Mesenchymal stem cell (in vitro differentiated cells and primary cell): Measurements from ENCODE around the gene PRR22.

Source experiments
- DNase-seq: peaks from one replicate; pipeline ENCODE4 v3.0.0-alpha.2; 2013
- H2AFZ ChIP-seq: one replicate; pipeline ENCODE4 v1.6.1; 2013; ENCODE audit warnings: low read depth, mild to moderate bottlenecking, control low read depth, inconsistent platforms, low read length, moderate library complexity
- H2AK5ac ChIP-seq: 2 replicates; pipeline ENCODE4 v1.6.1; 2013; ENCODE audit warnings: low read length, moderate library complexity, mild to moderate bottlenecking, inconsistent platforms; ENCODE audit not compliant: severe bottlenecking
- H2BK120ac ChIP-seq: one replicate; pipeline ENCODE4 v1.6.1; 2013; ENCODE audit warnings: low read depth, mild to moderate bottlenecking, inconsistent platforms, low read length, moderate library complexity
- H2BK12ac ChIP-seq, 2 experiments: one replicate each; pipeline ENCODE4 v1.6.1; 2013; ENCODE audit warnings: inconsistent platforms in 2 of 2, low read length in 2 of 2, mild to moderate bottlenecking in 2 of 2, moderate library complexity in 2 of 2, control low read depth in 1 of 2
- H2BK15ac ChIP-seq: one replicate; pipeline ENCODE4 v1.6.1; 2013; ENCODE audit warnings: mild to moderate bottlenecking, low read depth, inconsistent platforms; ENCODE audit not compliant: poor library complexity, severe bottlenecking
- H2BK5ac ChIP-seq: 2 replicates; pipeline ENCODE4 v1.6.1; 2013; ENCODE audit warnings: low read depth, mild to moderate bottlenecking, low read length, control low read depth, inconsistent platforms; ENCODE audit not compliant: poor library complexity, severe bottlenecking
- H3K14ac ChIP-seq, 2 experiments: one replicate each; pipeline ENCODE4 v1.6.1; 2013; ENCODE audit warnings: inconsistent platforms in 2 of 2, low read length in 2 of 2, control low read depth in 1 of 2, mild to moderate bottlenecking in 1 of 2, moderate library complexity in 1 of 2
- H3K18ac ChIP-seq, 2 experiments: one replicate each; pipeline ENCODE4 v1.6.1; 2013; ENCODE audit warnings: inconsistent platforms in 2 of 2, low read length in 2 of 2, control low read depth in 1 of 2, low read depth in 1 of 2, mild to moderate bottlenecking in 1 of 2
- H3K23ac ChIP-seq, 2 experiments: one replicate each; pipeline ENCODE4 v1.6.1; 2013; ENCODE audit warnings: inconsistent platforms in 2 of 2, low read length in 2 of 2, mild to moderate bottlenecking in 2 of 2, moderate library complexity in 2 of 2, control low read depth in 1 of 2
- H3K27ac ChIP-seq: 2 replicates; pipeline ENCODE4 v1.5.1; 2013; ENCODE audit warnings: mild to moderate bottlenecking, moderate library complexity, low read length, control low read depth, inconsistent platforms; ENCODE audit not compliant: poor library complexity, severe bottlenecking
- H3K27me3 ChIP-seq, 2 experiments: 2 replicates each; pipeline versions ENCODE4 v1.6.1 to v1.7.0; 2013; ENCODE audit warnings: low read length in 2 of 2, mild to moderate bottlenecking in 2 of 2, moderate library complexity in 2 of 2, control low read depth in 1 of 2, inconsistent platforms in 1 of 2; ENCODE audit not compliant: control insufficient read depth in 1 of 2, insufficient read depth in 1 of 2
- H3K36me3 ChIP-seq, 2 experiments: 2 replicates each; pipeline versions ENCODE4 v1.6.1 to v1.7.0; 2013; ENCODE audit warnings: low read length in 2 of 2, control low read depth in 1 of 2, inconsistent platforms in 1 of 2, low read depth in 1 of 2, mild to moderate bottlenecking in 1 of 2; ENCODE audit not compliant: insufficient read depth in 2 of 2, control insufficient read depth in 1 of 2
- H3K4ac ChIP-seq, 2 experiments: one replicate each; pipeline ENCODE4 v1.6.1; 2013; ENCODE audit warnings: inconsistent platforms in 2 of 2, low read length in 2 of 2, mild to moderate bottlenecking in 2 of 2, moderate library complexity in 2 of 2, control low read depth in 1 of 2, low read depth in 1 of 2
- H3K4me1 ChIP-seq: 2 replicates; pipeline ENCODE4 v1.6.1; 2013; ENCODE audit warnings: low read depth, low read length, control low read depth; ENCODE audit not compliant: control insufficient read depth, insufficient read depth
- H3K4me2 ChIP-seq: 2 replicates; pipeline ENCODE4 v1.6.1; 2013; ENCODE audit warnings: low read length, mild to moderate bottlenecking, inconsistent platforms; ENCODE audit not compliant: poor library complexity, severe bottlenecking
- H3K4me3 ChIP-seq, 2 experiments: 2 replicates each; pipeline versions ENCODE4 v1.5.1 to v1.7.0; 2013; ENCODE audit warnings: low read length in 2 of 2, mild to moderate bottlenecking in 2 of 2, control low read depth in 1 of 2, low read depth in 1 of 2; ENCODE audit not compliant: insufficient read depth in 1 of 2
- H3K79me1 ChIP-seq: replicated peaks from 2 replicates; pipeline ENCODE4 v1.6.1; 2013; ENCODE audit warnings: mild to moderate bottlenecking, control low read depth, low read length, inconsistent platforms; ENCODE audit not compliant: poor library complexity, severe bottlenecking
- H3K9ac ChIP-seq: 2 replicates; pipeline ENCODE4 v1.7.0; 2013; ENCODE audit warnings: mild to moderate bottlenecking, low read length, moderate library complexity
- H3K9me3 ChIP-seq: 2 replicates; pipeline ENCODE4 v1.7.0; 2013; ENCODE audit warnings: mild to moderate bottlenecking, low read length; ENCODE audit not compliant: control insufficient read depth
- H4K8ac ChIP-seq: one replicate; pipeline ENCODE4 v1.6.1; 2013; ENCODE audit warnings: inconsistent platforms, mild to moderate bottlenecking, low read length, moderate library complexity
- H4K91ac ChIP-seq: one replicate; pipeline ENCODE4 v1.6.1; 2013; ENCODE audit warnings: mild to moderate bottlenecking, low read length, inconsistent platforms
- WGBS: methylation state at CpG from one replicate; pipeline ENCODE4 v1.1.7; 2013; ENCODE audit warnings: mixed read lengths; 5-methylcytosine and 5-hydroxymethylcytosine counted together

Gene PRR22

GRCh38 chr19:5795382-5795919 is 10.9 kb upstream of the PRR22 start:
- Histone ChIP-seq H4K91ac (no peak overlapping the region), H2BK15ac (no peak overlapping the region), H3K4ac (no peak overlapping the region), H3K27me3 (peaks cover 0 to 16% of the 10 kb centered on the region in 2 experiments), H3K18ac (no peak overlapping the region), H2BK5ac (no peak overlapping the region), H3K9me3 (no peaks in the 10 kb centered on the region), H2BK12ac (no peak overlapping the region), H2AK5ac (no peak overlapping the region), H3K23ac (no peak overlapping the region), H3K4me1 (no peaks in the 10 kb centered on the region), H3K36me3 (no peaks in the 10 kb centered on the region), H4K8ac (no peak overlapping the region), H3K79me1 (no peaks in the 10 kb centered on the region), H3K9ac (no peak overlapping the region), H3K4me2 (no peak overlapping the region), H3K27ac (no peak overlapping the region), H2AFZ (no peak overlapping the region), H2BK120ac (no peak overlapping the region), H3K4me3 (no peak overlapping the region), H3K14ac (no peak overlapping the region)
- no peak for DNase-seq
- 93% methylated on average over 6 of the region's 7 CpGs for WGBS

- Histone ChIP-seq H3K79me1 (peaks cover 17% of the 10 kb centered on the region), H2BK15ac (no peak overlapping the region), H2BK120ac (no peak overlapping the region), H3K4me1 (peaks cover 7% of the 10 kb centered on the region), H3K4ac (no peak overlapping the region), H3K27ac (no peak overlapping the region), H4K8ac (no peak overlapping the region), H3K36me3 (peaks cover 16 to 20% of the 10 kb centered on the region in 2 experiments), H2BK5ac (no peak overlapping the region), H3K9ac (no peak overlapping the region), H3K27me3 (peaks cover 0 to 5% of the 10 kb centered on the region in 2 experiments), H3K4me3 (no peak overlapping the region), H3K14ac (no peak overlapping the region), H4K91ac (no peak overlapping the region), H2AFZ (no peak overlapping the region), H3K23ac (no peak overlapping the region), H2AK5ac (no peak overlapping the region), H3K18ac (no peak overlapping the region), H3K9me3 (no peaks in the 10 kb centered on the region), H2BK12ac (no peak overlapping the region), H3K4me2 (no peak overlapping the region)
- no peak for DNase-seq
- 85% methylated on average over 3 of the region's 3 CpGs for WGBS
These were observed 8.6 kb upstream of the PRR22 start for GRCh38 chr19:5793188-5793587.

- Histone ChIP-seq H3K4me3 (no peak overlapping the region), H3K4me1 (peaks cover 9% of the 10 kb centered on the region), H4K91ac (no peak overlapping the region), H3K27me3 (no peaks in the 10 kb centered on the region), H2BK120ac (no peak overlapping the region), H2BK12ac (no peak overlapping the region), H2BK15ac (no peak overlapping the region), H3K23ac (no peak overlapping the region), H3K4me2 (no peak overlapping the region), H3K18ac (no peak overlapping the region), H4K8ac (no peak overlapping the region), H3K9me3 (no peaks in the 10 kb centered on the region), H3K14ac (no peak overlapping the region), H2AK5ac (no peak overlapping the region), H3K4ac (no peak overlapping the region), H3K79me1 (peaks cover 23% of the 10 kb centered on the region), H2BK5ac (no peak overlapping the region), H3K9ac (no peak overlapping the region), H3K27ac (no peak overlapping the region), H3K36me3 (peaks cover 26 to 29% of the 10 kb centered on the region in 2 experiments), H2AFZ (no peak overlapping the region)
- no peak for DNase-seq
- WGBS: 95% methylated on average over 14 of the region's 18 CpGs
These were observed 7.7 kb upstream of the PRR22 start for GRCh38 chr19:5792224-5792623.

GRCh38 chr19:5790559-5791520 is 6.3 kb upstream of the PRR22 start, which contains the start of gene DUS3L:
DUS3L (minus strand) TSS chr19:5791163; CDS start chr19:5791141, 22 bp downstream.
- H3K36me3 ChIP-seq: peaks cover 40 to 43% of the 10 kb centered on the region in 2 experiments
- H2BK12ac ChIP-seq: peak within 1 kb of the TSS; percentile 29 to 37
- peak within 1 kb of the TSS; percentile 23 for H2AK5ac ChIP-seq
- 11% methylated on average over 72 of the region's 72 CpGs for WGBS
- peak within 1 kb of the TSS in 1 of 2 experiments; percentile 65 for H3K23ac ChIP-seq
- peak within 1 kb of the TSS; percentile 70 for H2BK15ac ChIP-seq
- peak within 1 kb of the TSS; percentile 92 for H2BK120ac ChIP-seq
- no peaks in the 10 kb centered on the region for H3K27me3 ChIP-seq
- peaks cover 27% of the 10 kb centered on the region for H3K79me1 ChIP-seq
- peak within 1 kb of the TSS; percentile 94 to 98 for H3K4me3 ChIP-seq
- peak within 1 kb of the TSS; percentile 100 for H4K91ac ChIP-seq
- H3K4me1 ChIP-seq: peaks cover 9% of the 10 kb centered on the region
- peak within 1 kb of the TSS; percentile 75 for H2BK5ac ChIP-seq
- no peaks in the 10 kb centered on the region for H3K9me3 ChIP-seq
- H3K18ac ChIP-seq: peak within 1 kb of the TSS; percentile 91 to 98
- peak within 1 kb of the TSS; percentile 80 to 95 for H3K4ac ChIP-seq
- peak within 1 kb of the TSS; percentile 98 for H3K9ac ChIP-seq
- DNase-seq: peak; percentile 98
- peak within 1 kb of the TSS; percentile 77 for H3K4me2 ChIP-seq
- peak within 1 kb of the TSS; percentile 100 for H4K8ac ChIP-seq
- peak within 1 kb of the TSS; percentile 95 for H3K27ac ChIP-seq
- H2AFZ ChIP-seq: peak within 1 kb of the TSS; percentile 98
- H3K14ac ChIP-seq: peak within 1 kb of the TSS in 1 of 2 experiments; percentile 95
